GM12878 (cell line): ENCODE measurements around the gene ERICH2. TPM values are rescaled to one million over a fixed set of nuclear protein-coding genes. Genes with fewer than 3 reads are reported as not detected.

Experiments
- ATAC-seq: fragments of 200-7000 bp; cut with Tn5 transposase; 3 replicates; pipeline ENCODE4 v1.9.1; 2020; ENCODE audit warnings: mild to moderate bottlenecking, moderate library complexity
- BruUV-seq: library from RNA; stranded (reverse); fragments of 400-500 nt; replicated peaks from 2 replicates; lab custom pipeline; 2021; lab: Mats Ljungman, UMichigan
- CTCF ChIA-PET: fragments of 300-600 bp; sonication (Branson Sonifier 250); formaldehyde crosslinking; extraction: SDS; loops from one replicate; lab custom pipeline; 2021; ENCODE audit warnings: inconsistent platforms; lab: Yijun Ruan, JAX
- POLR2A ChIA-PET: fragments of 350-600 bp; formaldehyde crosslinking; extraction: SDS; loops from one replicate; lab custom pipeline; 2021; ENCODE audit warnings: inconsistent platforms; lab: Charles Lee
- RAD21 ChIA-PET: fragments of 300-600 bp; sonication (Branson Sonifier 250); formaldehyde crosslinking; loops from one replicate; lab custom pipeline; 2023; ENCODE audit warnings: antibody characterized with exemption; ENCODE audit not compliant: unreplicated experiment; lab: Charles Lee
- SMC1A ChIA-PET: fragments of 300-600 bp; sonication (Branson Sonifier 250); formaldehyde crosslinking; loops from one replicate; lab custom pipeline; 2023; ENCODE audit not compliant: unreplicated experiment, uncharacterized antibody; lab: Charles Lee
- DNase-seq: peaks from one replicate; pipeline ENCODE4 v3.0.0-alpha.2; 2011; ENCODE audit warnings: low read depth, low spot score
- FAIRE-seq: peaks from 3 replicates; lab custom pipeline; 2011; peaks lifted over from hg19 to GRCh38; lab: Jason Lieb, UNC
- H2AFZ ChIP-seq: 2 replicates; pipeline ENCODE4 v1.6.0; 2011; ENCODE audit warnings: low read depth, low read length, control low read depth; ENCODE audit not compliant: control insufficient read depth
- H3K27ac ChIP-seq: 2 replicates; pipeline ENCODE4 v1.5.1; 2011; ENCODE audit warnings: control low read depth; ENCODE audit not compliant: control insufficient read depth, insufficient read depth
- H3K27me3 ChIP-seq, 2 experiments: replicated peaks in 1 of 2; 2 replicates each; pipeline versions ENCODE4 v1.6.0 to v1.6.1; 2011; ENCODE audit warnings: low read length in 1 of 2; ENCODE audit not compliant: control insufficient read depth in 2 of 2, insufficient read depth in 2 of 2
- H3K36me3 ChIP-seq, 2 experiments: 2 replicates each; pipeline ENCODE4 v1.5.1; 2011; ENCODE audit warnings: low read length in 1 of 2; ENCODE audit not compliant: control insufficient read depth in 2 of 2, insufficient read depth in 2 of 2
- H3K4me1 ChIP-seq: 2 replicates; pipeline ENCODE4 v1.6.1; 2011; ENCODE audit warnings: mild to moderate bottlenecking, low read length, moderate library complexity, mixed read lengths; ENCODE audit not compliant: control insufficient read depth, insufficient read depth
- H3K4me2 ChIP-seq: 2 replicates; pipeline ENCODE4 v1.6.0; 2011; ENCODE audit warnings: control low read depth; ENCODE audit not compliant: control insufficient read depth, insufficient read depth
- H3K4me3 ChIP-seq: fragments of 200-600 bp; sonication (generic); 2 replicates; pipeline ENCODE4 v1.5.1; 2016
- H3K79me2 ChIP-seq: 2 replicates; pipeline ENCODE4 v1.6.0; 2011; ENCODE audit warnings: low read length; ENCODE audit not compliant: control insufficient read depth, insufficient read depth
- H3K9ac ChIP-seq: 2 replicates; pipeline ENCODE4 v1.8.0; 2011; ENCODE audit warnings: low read length, control low read depth, mixed read lengths; ENCODE audit not compliant: control insufficient read depth, insufficient read depth
- H3K9me3 ChIP-seq: replicated peaks from 3 replicates; pipeline ENCODE4 v1.5.1; 2011; ENCODE audit warnings: mild to moderate bottlenecking, low read length; ENCODE audit not compliant: control insufficient read depth, insufficient read depth
- H4K20me1 ChIP-seq: 2 replicates; pipeline ENCODE4 v1.6.0; 2011; ENCODE audit not compliant: control insufficient read depth, insufficient read depth
- FOS ChIP-seq: IDR thresholded peaks from 3 replicates; pipeline ENCODE4 v1.6.1; 2011; ENCODE audit warnings: borderline replicate concordance; ENCODE audit not compliant: insufficient read length; ENCODE audit errors: extremely low read depth
- HCFC1 ChIP-seq: fragments of 150-350 bp; IDR thresholded peaks from 2 replicates; pipeline ENCODE4 v1.6.1; 2014; ENCODE audit warnings: low read length
- IRF5 ChIP-seq: fragments of 450-650 bp; IDR thresholded peaks from 2 replicates; pipeline ENCODE4 v1.6.1; 2017; ENCODE audit warnings: borderline replicate concordance
- MAX ChIP-seq: IDR thresholded peaks from 2 replicates; pipeline ENCODE4 v1.6.1; 2012; ENCODE audit warnings: low read depth, low read length, improper control_type of control experiment
- MYB ChIP-seq: fragments of 150-350 bp; IDR thresholded peaks from 2 replicates; pipeline ENCODE4 v1.6.1; 2014; ENCODE audit warnings: mild to moderate bottlenecking, low read depth, low read length, borderline replicate concordance
- MYC ChIP-seq: IDR thresholded peaks from 2 replicates; pipeline ENCODE4 v1.6.1; 2011; ENCODE audit warnings: mild to moderate bottlenecking, low read length, moderate library complexity, inconsistent platforms; ENCODE audit not compliant: insufficient read depth, insufficient replicate concordance, insufficient read length, severe bottlenecking
- NRF1 ChIP-seq: conservative IDR thresholded peaks from 2 replicates; pipeline ENCODE4 v1.6.1; 2011; ENCODE audit warnings: mild to moderate bottlenecking, low read depth, low read length, improper control_type of control experiment
- POLR2AphosphoS2 ChIP-seq: IDR thresholded peaks from 2 replicates; pipeline ENCODE4 v1.6.1; 2011; ENCODE audit warnings: low read depth, mild to moderate bottlenecking, low read length, improper control_type of control experiment, moderate library complexity
- RELB ChIP-seq: fragments of 450-650 bp; IDR thresholded peaks from 2 replicates; pipeline ENCODE4 v1.6.1; 2017; ENCODE audit warnings: low read depth, mild to moderate bottlenecking, moderate library complexity
- REST ChIP-seq: IDR thresholded peaks from 2 replicates; pipeline ENCODE4 v1.6.1; 2012; ENCODE audit warnings: mild to moderate bottlenecking, low read depth, low read length
- STAT3 ChIP-seq: IDR thresholded peaks from 2 replicates; pipeline ENCODE4 v1.6.1; 2011; ENCODE audit warnings: low read depth, low read length, improper control_type of control experiment
- WGBS: methylation state at CpG from one replicate; pipeline ENCODE4 v1.1.6; 2016; ENCODE audit warnings: low lambda C conversion rate; ENCODE audit not compliant: insufficient replicate concordance, insufficient coverage; ENCODE audit errors: missing lambda C conversion rate; 5-methylcytosine and 5-hydroxymethylcytosine counted together
- in situ Hi-C: fragments of 300-500 bp; cut with MboI; formaldehyde crosslinking; loops from 9 replicates; pipeline ENCODE4 v1.14.3; 2018; ENCODE audit warnings: mixed read lengths
- intact Hi-C: fragments of 100-400 bp; cut with micrococcal nuclease; formaldehyde crosslinking; loops from one replicate; pipeline ENCODE4 v1.14.2; 2022; ENCODE audit not compliant: unreplicated experiment
- polyA plus RNA-seq, 11 experiments: library from polyadenylated mRNA; depleted of rRNA in 4 of 11; unstranded in 6 of 11; stranded (reverse) in 5 of 11; fragments of >200 nt; fragmentation: Nextera tagmentation in 4 of 11; fragmentation: Illumina TruSeq in 1 of 11; extraction: Ambion mirVana in 4 of 11; extraction: Trizol in 1 of 11; gene quantifications; 1 replicate in 1 of 11; 2 replicates in 10 of 11; pipeline versions ENCODE4 v1.2.1 to v1.2.3, GENCODE V29; 2011 to 2016; ENCODE audit warnings: inconsistent platforms in 2 of 11, missing spikeins in 2 of 11, low read depth in 1 of 11
- total RNA-seq, 4 experiments: library from RNA; depleted of rRNA in 3 of 4; stranded (reverse); fragments of >200 nt in 3 of 4; fragmentation: Illumina TruSeq in 1 of 4; extraction: Trizol in 1 of 4; gene quantifications; 2 replicates each; pipeline versions ENCODE4 v1.2.1 to v1.2.3, GENCODE V29; 2013 to 2021

The ERICH2 gene
- total and polyA plus RNA-seq, 10 of the 15 experiments (the other 5 are each of a cell fraction or from before 2014, with no cell fraction given): not detected

GRCh38 chr2:170818036-170818751, 48.0 kb downstream of the ERICH2 start:
- Histone ChIP-seq H2AFZ (no peak overlapping the region; the same call in 1 of the 2 replicates), H3K4me1 (peaks cover 16% of the 10 kb centered on the region), H3K27ac (no peak overlapping the region), H4K20me1 (0 out of 2 replicates have a peak, but pooled peaks cover 4% of the 10 kb centered on the region), H3K4me2 (peak overlapping the region; percentile 91; the same call in 1 of the 2 replicates), H3K9me3 (no peaks in the 10 kb centered on the region; the same call in 2 of the 3 replicates), H3K4me3 (peak overlapping the region; percentile 54), H3K79me2 (no peaks in the 10 kb centered on the region), H3K27me3 (peaks cover 10 to 53% of the 10 kb centered on the region in 2 experiments), H3K9ac (no peak overlapping the region), H3K36me3 (no peaks in the 10 kb centered on the region)
- CTCF ChIA-PET: interaction anchor here (1.3 kb wide), 2 partner anchors 55 to 448 kb away, joined by 3 to 4 read pairs; no protein-coding TSS in a partner anchor
- TF ChIP-seq NRF1 (no peak), POLR2AphosphoS2 (no peak), RELB (no peak), IRF5 (no peak), HCFC1 (no peak), MYC (no peak), REST (no peak), FOS (no peak), MAX (no peak), STAT3 (no peak), MYB (no peak)
- RAD21 ChIA-PET: interaction anchor here (3.3 kb wide), 1 partner anchor 55 kb away, joined by 16 read pairs; no protein-coding TSS in a partner anchor
- ATAC-seq: peak; percentile 4; the same call in 2 of the 3 replicates
- no TSS peak for BruUV-seq
- FAIRE-seq: no peak
- no peak for DNase-seq
- intact Hi-C loops (loop anchor here (5.0 to 10.0 kb wide), 2 partner anchors 333 to 886 kb away; no protein-coding TSS in a partner anchor), in situ Hi-C loops (loop anchor here (5.0 kb wide), 1 partner anchor 886 kb away; no protein-coding TSS in a partner anchor)
- WGBS: 17% methylated on average over 37 of the region's 60 CpGs
- SMC1A ChIA-PET: interaction anchor here (1.4 kb wide), 1 partner anchor 60 kb away, joined by 4 read pairs; no protein-coding TSS in a partner anchor
- POLR2A ChIA-PET: no interaction called here
